Measurements from ENCODE around the gene CAMKK2.
"Not testable (repeated sequence)": the region's sequence is repeated elsewhere in the genome, so short reads cannot be mapped to it uniquely, and the experiment has no call there.

Gene CAMKK2

DNA sequence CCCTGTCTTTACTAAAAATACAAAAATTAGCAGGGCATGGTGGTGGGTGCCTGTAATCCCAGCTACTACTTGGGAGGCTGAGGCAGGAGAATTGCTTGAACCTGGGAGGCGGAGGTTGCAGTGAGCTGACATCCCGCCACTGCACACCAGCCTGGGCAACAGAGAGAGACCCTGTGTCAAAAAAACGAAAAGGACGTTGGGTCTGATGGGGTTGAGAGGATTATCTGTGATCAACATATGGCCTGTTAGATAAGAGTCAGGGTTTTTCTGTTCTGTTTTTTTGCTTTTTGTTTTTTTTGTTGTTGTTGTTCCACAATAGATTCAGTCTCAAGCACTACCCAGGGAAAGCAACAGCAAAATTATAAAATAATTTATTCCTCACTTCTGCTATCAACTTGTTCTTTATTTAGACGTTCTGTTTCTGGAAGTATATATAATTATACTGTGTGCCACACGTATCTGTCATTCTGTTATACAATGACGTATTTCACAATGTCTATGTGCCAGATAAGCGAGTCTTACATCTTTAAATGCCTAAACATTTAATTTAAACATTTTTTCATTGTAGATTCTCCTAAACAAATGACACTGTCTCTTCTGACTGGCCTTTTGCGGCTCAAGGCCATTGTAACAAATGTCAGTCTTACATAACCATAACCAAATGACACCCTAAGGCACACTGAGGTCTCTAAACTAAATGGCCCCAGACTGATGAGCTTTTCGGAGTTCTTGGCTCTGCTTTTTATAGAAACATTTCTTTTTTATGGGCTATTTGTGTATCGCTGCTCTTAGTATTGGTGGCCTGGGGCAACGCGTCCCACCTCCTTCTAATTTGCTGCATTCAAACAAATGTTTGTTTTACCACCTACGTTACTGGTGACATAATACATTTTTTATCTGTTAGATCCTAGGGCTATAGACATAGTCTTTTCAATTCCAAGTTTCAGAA lies 93.8 kb downstream of the CAMKK2 start:
- Histone ChIP-seq H3K27ac (ENCODE audit: low read length) (no peak overlapping the region), H3K4me2 (ENCODE audit: low read length) (no peak overlapping the region), H3K9me3 (ENCODE audit: insufficient read depth, low read length) (no peaks in the 10 kb centered on the region)

DNA sequence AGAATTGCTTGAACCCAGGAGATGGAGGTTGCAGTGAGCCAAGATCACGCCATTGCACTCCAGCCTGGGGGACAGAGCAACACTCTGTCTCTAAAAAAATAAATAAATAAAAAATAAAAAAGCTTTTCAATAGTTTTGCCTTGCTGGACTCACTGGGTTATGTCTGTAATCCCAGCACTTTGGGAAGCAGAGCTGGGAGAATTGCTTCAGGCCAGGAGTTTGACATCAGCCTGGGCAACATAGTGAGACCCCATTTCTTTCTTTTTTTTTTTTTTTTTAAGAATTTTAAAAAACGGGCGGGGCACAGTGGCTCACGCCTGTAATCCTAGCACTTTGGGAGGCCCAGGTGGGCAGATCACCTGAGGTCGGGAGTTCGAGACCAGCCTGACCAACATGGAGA lies 95.4 kb downstream of the CAMKK2 start:
- not testable (repeated sequence) for H3K27me3 ChIP-seq (ENCODE audit: low read depth, low read length); H3K36me3 ChIP-seq (replicated peaks; ENCODE audit: low read depth, low read length); H2AFZ ChIP-seq (ENCODE audit: low read depth, low read length); H4K20me1 ChIP-seq (ENCODE audit: insufficient read depth, low read length); H3K9me3 ChIP-seq (ENCODE audit: insufficient read depth, low read length); H3K27ac ChIP-seq (ENCODE audit: low read length); H3K4me3 ChIP-seq (ENCODE audit: low read length); H3K4me1 ChIP-seq (ENCODE audit: low read length); H3K79me2 ChIP-seq (ENCODE audit: low read length); H3K4me2 ChIP-seq (ENCODE audit: low read length); H3K9ac ChIP-seq (ENCODE audit: low read length)

More for the DNA sequence above, 93.8 kb downstream of the CAMKK2 start:
- peaks cover 4% of the 10 kb centered on the region; the same call in 1 of the 2 replicates for H3K4me1 ChIP-seq (ENCODE audit: low read length)
- TF ChIP-seq, protein P1, sequence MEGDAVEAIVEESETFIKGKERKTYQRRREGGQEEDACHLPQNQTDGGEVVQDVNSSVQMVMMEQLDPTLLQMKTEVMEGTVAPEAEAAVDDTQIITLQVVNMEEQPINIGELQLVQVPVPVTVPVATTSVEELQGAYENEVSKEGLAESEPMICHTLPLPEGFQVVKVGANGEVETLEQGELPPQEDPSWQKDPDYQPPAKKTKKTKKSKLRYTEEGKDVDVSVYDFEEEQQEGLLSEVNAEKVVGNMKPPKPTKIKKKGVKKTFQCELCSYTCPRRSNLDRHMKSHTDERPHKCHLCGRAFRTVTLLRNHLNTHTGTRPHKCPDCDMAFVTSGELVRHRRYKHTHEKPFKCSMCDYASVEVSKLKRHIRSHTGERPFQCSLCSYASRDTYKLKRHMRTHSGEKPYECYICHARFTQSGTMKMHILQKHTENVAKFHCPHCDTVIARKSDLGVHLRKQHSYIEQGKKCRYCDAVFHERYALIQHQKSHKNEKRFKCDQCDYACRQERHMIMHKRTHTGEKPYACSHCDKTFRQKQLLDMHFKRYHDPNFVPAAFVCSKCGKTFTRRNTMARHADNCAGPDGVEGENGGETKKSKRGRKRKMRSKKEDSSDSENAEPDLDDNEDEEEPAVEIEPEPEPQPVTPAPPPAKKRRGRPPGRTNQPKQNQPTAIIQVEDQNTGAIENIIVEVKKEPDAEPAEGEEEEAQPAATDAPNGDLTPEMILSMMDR (IDR thresholded peaks at IDR 0.05; ENCODE audit: low read depth, low read length): no peak
- no peak for TF ChIP-seq EZH2phosphoT487 (IDR thresholded peaks at IDR 0.05; ENCODE audit: low read depth)
- no peaks in the 10 kb centered on the region for H4K20me1 ChIP-seq (ENCODE audit: insufficient read depth, low read length)
- no peaks in the 10 kb centered on the region for H3K36me3 ChIP-seq (replicated peaks; ENCODE audit: low read depth, low read length)
- no peaks in the 10 kb centered on the region for H3K27me3 ChIP-seq (ENCODE audit: low read depth, low read length)
- H3K9ac ChIP-seq (ENCODE audit: low read length): no peak overlapping the region
- no peaks in the 10 kb centered on the region for H3K79me2 ChIP-seq (ENCODE audit: low read length)
- H2AFZ ChIP-seq (ENCODE audit: low read depth, low read length): no peak overlapping the region
- H3K4me3 ChIP-seq (ENCODE audit: low read length): no peak overlapping the region

DNA sequence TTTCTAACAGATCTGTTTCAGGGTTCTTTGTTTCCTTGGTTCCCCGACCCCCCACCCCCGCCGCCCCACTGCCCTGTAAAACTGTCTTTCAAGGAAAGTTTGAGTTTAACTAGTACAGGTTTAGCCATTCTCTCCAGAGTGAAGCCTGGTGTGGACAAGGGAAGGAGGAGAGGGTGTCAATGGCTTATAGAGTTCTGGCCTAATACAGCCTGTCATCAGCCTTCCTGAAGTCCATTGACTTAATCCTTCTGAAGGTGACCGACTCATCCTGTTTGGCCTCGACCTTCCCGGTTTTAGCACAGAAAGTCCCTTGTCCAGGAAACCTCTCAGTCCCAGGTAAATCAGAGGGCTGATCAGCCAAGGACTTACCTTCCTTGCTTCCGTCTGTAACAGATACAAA lies 97.6 kb downstream of the CAMKK2 start:
- no peak overlapping the region for H3K27ac ChIP-seq (ENCODE audit: low read length)
- H4K20me1 ChIP-seq (ENCODE audit: insufficient read depth, low read length): no peaks in the 10 kb centered on the region
- H3K4me3 ChIP-seq (ENCODE audit: low read length): no peak overlapping the region
- H3K36me3 ChIP-seq (replicated peaks; ENCODE audit: low read depth, low read length): no peaks in the 10 kb centered on the region
- TF ChIP-seq EZH2phosphoT487 (IDR thresholded peaks at IDR 0.05; ENCODE audit: low read depth): no peak
- TF ChIP-seq, protein P1 (IDR thresholded peaks at IDR 0.05; ENCODE audit: low read depth, low read length): no peak
- no peaks in the 10 kb centered on the region for H3K27me3 ChIP-seq (ENCODE audit: low read depth, low read length)
- no peak overlapping the region for H3K9ac ChIP-seq (ENCODE audit: low read length)
- no peaks in the 10 kb centered on the region for H3K9me3 ChIP-seq (ENCODE audit: insufficient read depth, low read length)
- no peak overlapping the region for H3K4me2 ChIP-seq (ENCODE audit: low read length)
- H2AFZ ChIP-seq (ENCODE audit: low read depth, low read length): no peak overlapping the region
- no peaks in the 10 kb centered on the region for H3K79me2 ChIP-seq (ENCODE audit: low read length)
- H3K4me1 ChIP-seq (ENCODE audit: low read length): peaks cover 5% of the 10 kb centered on the region; the same call in 1 of the 2 replicates

DNA sequence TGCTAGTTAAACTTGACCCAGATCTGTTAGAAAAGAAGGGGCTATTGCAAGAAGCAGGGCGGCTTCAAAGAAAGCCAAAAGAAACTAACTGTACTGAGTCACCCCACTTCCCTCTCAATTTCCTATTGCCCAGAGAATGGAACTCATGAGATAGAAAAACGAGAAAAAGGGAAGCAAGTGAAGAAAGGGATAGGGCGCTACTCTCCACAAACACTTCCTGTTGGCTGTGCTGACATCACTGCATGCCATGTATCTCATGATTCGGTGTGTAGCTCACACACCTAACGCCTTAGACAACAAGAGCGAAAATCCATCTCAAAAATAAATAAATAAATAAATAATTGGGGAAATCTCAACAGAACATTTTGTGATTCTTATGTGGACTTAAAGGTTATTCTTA lies 99.6 kb downstream of the CAMKK2 start:
- Histone ChIP-seq H3K4me1 (ENCODE audit: low read length) (peaks cover 5% of the 10 kb centered on the region; the same call in 1 of the 2 replicates), H3K27me3 (ENCODE audit: low read depth, low read length) (no peaks in the 10 kb centered on the region), H3K36me3 (replicated peaks; ENCODE audit: low read depth, low read length) (no peaks in the 10 kb centered on the region), H3K79me2 (ENCODE audit: low read length) (no peaks in the 10 kb centered on the region), H3K9ac (ENCODE audit: low read length) (no peak overlapping the region), H3K9me3 (ENCODE audit: insufficient read depth, low read length) (no peaks in the 10 kb centered on the region), H2AFZ (ENCODE audit: low read depth, low read length) (0 out of 2 replicates have a peak overlapping the region, but pooled peaks have one; percentile 14), H3K4me2 (ENCODE audit: low read length) (no peak overlapping the region), H4K20me1 (ENCODE audit: insufficient read depth, low read length) (no peaks in the 10 kb centered on the region), H3K27ac (ENCODE audit: low read length) (no peak overlapping the region), H3K4me3 (ENCODE audit: low read length) (no peak overlapping the region)
- TF ChIP-seq, protein P1 (IDR thresholded peaks at IDR 0.05; ENCODE audit: low read depth, low read length): no peak
- TF ChIP-seq EZH2phosphoT487 (IDR thresholded peaks at IDR 0.05; ENCODE audit: low read depth): no peak

Measured in OCI-LY3 (cell line).